Inflammatory macrophage (primary cell): Measurements from ENCODE around the gene COL10A1.

Experiments
- DNase-seq, 2 donors: peaks; one replicate each; pipeline ENCODE4 v3.0.0-alpha.2; 2020 to 2022
- total RNA-seq, 18 experiments: gene quantifications; one replicate each; lab custom pipeline; 2026; ENCODE audit warnings: mixed read lengths in 6 of 18, inconsistent platforms in 2 of 18; lab: John Stamatoyannopoulos, UW

Gene COL10A1
- total RNA-seq, result 0 to 0.13 (median 0) reads per million in 18 experiments

DNA sequence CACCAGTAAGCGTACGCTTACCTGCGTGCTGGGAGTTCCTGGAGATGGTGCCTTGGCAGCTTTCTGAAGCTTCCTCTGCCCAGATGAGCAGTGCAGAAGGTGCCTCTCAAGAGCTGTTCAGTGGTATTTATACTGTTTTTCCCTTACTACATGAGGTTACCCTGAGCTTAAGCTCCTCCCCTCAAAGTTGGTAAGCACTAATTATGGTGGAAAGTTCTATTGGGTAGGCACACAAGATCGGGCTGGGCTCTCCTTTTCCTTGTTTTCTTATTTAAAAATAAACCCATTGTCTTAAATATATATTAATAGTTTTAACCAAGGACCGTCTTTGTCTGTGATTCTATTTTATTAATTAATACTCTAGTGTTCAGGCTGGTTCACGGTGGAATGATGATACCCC is at the start of gene COL10A1:
Gene COL10A1, minus strand, starts transcription at position 101 of the 400 bp plus-strand sequence. CDS start 640 bp downstream, outside the sequence.
- DNase-seq, result no peak

DNA sequence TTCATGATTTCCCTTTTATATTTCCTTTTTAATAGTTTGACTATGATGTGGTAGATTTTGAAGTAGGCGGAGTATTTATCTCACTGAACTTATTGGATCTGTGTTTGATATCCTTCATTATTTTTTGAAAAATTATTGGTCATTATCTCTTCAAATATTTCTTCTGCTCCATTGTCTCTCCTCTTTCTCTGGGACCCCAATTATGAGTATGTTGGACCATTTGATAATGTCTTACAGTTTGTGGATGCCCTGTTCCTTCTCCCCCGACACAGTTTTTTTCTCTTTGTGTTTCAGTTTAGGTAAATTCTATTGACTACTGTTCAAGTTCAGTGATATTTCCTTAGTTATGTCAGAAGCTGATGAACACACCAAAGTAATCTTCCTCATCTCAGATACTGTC is 49.4 kb upstream of the COL10A1 start:
- DNase-seq, result no peak

- DNase-seq, result no peak
Observed at GRCh38 chr6:116173928-116174327, 48.0 kb upstream of the COL10A1 start.

DNA sequence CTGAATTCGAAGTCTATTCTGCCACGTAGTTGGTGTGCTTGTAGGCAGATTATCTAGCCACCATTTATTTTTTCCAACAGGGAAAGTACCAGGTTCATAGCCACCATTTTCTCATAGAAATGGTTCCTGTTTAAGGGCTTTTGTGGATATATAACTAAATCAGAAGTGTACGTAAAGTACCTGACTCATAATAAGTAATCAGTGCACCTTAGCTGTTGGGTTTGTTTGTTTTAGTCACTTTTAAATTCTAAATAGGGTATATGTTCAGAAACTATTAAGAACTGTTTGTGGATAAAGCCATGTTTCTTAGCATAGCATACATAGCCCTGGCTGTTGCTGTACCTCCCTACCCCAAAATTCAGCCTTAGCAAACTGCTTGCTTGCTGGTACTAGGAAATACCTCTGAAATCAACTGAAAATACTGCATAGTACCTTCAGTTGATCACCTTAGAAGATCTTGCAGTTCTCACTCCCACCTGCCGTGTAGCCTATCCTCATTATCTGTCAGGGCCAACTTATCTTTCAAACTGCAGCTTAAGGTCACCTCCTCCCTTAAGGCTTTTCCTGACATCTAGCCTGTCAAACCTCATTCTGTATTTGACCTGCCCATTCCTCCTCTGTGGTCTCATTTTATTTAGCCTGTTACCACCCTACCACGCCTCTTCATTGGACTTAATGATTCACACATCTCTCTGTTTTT is 44.6 kb upstream of the COL10A1 start:
- DNase-seq, result no peak

DNA sequence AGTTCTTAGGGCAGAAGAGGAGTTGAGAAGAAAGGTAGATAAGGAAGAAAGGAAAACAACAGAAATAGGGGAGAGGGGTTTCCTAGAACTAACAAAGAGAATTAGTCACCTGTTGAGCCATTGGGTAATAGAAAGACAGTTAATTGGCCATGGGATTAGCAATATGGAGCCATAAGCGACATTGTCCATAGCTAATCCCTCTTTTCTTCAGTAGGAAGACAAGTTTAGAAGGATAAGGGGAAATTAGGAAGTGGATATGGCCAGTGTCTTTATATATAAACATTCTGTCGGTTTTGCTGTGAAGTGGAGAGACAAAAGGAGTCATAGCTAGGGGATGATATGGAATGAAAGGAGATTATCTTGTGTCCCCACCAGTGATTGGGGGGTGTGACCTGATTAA is 43.9 kb upstream of the COL10A1 start:
- DNase-seq, result no peak

DNA sequence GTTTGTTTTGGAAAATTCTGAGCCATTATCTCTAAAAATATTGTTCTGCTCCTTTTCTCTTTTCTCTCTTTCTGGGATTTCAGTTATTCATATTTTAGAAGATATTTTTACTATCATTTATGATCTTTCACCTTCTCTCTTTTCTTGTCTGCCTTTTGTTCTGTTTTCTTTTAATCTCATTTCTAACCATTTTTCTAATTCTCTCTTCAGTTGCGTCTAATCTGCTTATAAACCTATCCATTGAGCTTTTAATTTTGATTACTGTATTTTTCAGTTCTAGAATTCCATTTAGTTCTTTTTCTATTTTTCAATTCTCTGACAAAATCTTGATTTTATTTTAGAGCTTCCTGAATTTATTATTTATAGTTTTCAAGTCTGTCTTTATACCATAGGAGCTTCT is 42.2 kb upstream of the COL10A1 start:
- no peak for DNase-seq

- no peak for DNase-seq
Observed at GRCh38 chr6:116166369-116166768, 40.4 kb upstream of the COL10A1 start.

GRCh38 chr6:116165596-116165995 is 39.7 kb upstream of the COL10A1 start:
- no peak for DNase-seq

DNA sequence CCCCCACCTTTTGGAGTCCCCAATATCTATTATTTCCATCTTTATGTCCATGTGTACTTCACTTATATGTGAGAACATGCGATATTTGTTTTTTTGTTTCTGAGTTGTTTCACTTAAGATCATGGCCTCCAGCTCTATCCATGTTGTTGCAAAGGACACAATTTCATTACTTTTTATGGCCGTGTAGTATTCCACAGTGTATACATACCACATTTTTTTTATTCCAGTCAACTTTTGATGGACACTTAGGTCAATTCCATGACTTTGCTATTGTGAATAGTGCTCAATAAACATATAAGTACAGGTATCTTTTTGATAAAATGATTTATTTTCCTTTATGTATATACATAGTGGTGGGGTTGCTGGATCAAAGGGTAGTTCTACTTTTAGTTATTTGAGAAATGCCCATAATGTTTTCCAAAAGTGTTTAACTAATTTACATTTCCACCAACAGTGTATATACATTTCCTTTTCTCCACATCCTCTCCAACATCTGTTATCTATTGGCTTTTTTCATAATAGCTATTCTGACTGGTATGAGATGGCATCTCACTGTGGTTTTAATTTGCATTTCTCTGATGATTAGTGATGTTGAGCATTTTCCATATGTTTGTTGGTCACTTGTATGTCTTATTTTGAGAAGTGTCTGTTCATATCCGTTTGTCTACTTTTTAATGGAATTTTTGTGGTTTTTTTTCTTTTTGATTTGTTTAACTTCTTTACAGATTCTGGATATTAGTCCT is 34.0 kb upstream of the COL10A1 start:
- no peak for DNase-seq

- no peak for DNase-seq
Observed at GRCh38 chr6:116158641-116159040, 32.7 kb upstream of the COL10A1 start.

DNA sequence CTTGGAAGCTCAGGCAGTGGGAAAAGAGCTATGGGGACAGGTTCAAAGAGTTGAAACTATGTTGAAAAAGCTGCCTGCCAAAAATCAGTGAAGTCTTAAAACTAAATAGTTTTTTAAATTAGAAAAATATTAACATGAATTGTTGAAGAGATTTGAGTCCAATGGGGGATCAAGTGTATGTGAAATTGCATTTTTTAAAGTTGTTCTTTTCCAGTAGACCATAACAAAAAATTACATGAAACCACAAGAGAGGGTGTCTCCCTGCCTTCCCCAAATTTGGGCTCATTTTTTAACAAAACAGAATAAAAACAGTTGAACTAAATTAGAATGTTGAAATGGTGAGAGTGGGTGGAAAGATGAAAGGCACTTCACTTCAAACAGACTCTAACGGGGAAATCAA is 31.5 kb upstream of the COL10A1 start:
- no peak for DNase-seq

- DNase-seq, result no peak
Observed at GRCh38 chr6:116156405-116157326, 30.7 kb upstream of the COL10A1 start.

- DNase-seq, result no peak
Observed at GRCh38 chr6:116154887-116155286, 29.0 kb upstream of the COL10A1 start.

GRCh38 chr6:116152620-116153019 is 26.7 kb upstream of the COL10A1 start:
- DNase-seq, result no peak

- DNase-seq, result no peak
Observed at GRCh38 chr6:116145803-116146675, 20.1 kb upstream of the COL10A1 start.

GRCh38 chr6:116144605-116145004 is 18.7 kb upstream of the COL10A1 start:
- no peak for DNase-seq

DNA sequence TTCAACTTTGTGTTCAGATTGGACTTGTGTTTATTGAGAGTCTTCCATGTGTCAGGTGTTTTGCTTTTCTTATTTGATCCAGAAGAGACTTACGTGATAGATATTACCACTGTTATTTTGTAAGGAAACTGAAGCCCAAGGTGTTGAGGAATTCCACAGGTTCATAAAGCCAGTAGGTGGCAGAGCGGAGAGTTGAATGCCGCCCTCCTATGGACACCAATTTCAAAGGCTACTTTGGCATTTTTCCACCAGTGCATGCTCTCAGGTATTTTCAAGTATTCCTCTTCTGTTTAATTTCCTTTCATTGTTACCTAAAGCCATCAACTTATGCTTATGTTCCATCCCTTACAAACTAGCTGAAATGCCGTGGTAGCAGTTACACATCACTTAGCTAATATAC is 14.0 kb upstream of the COL10A1 start:
- no peak for DNase-seq

DNA sequence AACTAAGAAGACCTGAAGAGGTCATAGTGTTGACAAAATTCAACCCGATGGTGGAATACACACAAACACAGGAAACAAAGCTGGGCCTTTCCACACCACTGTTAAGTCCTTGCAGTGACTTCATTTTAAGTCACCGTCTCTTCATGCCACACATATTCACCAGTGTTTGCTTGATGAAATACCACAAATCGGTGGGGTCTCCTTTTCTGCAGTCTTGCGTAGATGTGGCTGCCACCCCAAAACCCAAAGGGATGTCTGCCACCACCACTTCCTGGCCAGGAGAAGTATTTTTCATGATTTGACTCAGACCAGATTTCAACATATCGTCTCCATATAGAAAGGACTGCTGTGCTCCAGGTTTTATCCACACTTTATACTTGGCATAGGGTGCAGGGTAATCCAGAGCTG is 11.0 kb upstream of the COL10A1 start:
- no peak for DNase-seq

DNA sequence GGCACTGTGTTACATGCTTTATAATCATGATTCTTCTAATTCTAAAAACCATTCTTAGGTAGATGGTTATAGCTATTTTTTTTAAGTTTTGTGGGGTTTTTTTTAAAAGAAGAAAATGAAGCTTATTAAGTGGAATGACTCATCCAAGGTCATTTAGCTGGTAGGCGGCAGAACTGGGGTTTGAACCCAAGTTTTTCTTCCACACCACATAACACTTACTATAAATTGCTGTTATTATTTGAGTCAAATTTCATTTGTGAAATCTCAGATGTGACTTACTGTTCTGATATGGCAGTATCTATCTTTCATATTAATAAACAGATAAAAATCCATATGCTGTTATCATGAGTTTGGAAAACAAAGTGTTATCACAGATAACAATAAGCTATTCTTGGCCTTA is 10.4 kb upstream of the COL10A1 start:
- no peak for DNase-seq

DNA sequence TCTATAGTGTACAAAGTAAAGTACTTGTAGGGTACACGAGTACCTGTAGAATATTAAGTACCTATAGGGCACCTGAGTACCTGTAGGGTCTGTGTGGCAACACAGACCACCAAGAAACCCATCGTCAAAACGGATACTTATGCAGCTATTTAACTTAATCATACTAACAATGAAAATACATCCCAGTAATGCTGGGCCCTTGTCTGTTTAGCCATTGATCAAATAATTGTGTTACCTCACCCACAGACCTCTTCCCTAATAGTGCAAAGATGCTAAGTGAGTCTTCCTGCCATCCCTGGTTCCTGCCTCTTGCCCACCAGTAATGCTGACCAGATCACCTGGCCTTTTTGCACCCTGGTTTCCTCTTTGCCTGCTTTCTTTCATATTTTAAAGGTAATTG is 7.5 kb upstream of the COL10A1 start:
- DNase-seq, result no peak

DNA sequence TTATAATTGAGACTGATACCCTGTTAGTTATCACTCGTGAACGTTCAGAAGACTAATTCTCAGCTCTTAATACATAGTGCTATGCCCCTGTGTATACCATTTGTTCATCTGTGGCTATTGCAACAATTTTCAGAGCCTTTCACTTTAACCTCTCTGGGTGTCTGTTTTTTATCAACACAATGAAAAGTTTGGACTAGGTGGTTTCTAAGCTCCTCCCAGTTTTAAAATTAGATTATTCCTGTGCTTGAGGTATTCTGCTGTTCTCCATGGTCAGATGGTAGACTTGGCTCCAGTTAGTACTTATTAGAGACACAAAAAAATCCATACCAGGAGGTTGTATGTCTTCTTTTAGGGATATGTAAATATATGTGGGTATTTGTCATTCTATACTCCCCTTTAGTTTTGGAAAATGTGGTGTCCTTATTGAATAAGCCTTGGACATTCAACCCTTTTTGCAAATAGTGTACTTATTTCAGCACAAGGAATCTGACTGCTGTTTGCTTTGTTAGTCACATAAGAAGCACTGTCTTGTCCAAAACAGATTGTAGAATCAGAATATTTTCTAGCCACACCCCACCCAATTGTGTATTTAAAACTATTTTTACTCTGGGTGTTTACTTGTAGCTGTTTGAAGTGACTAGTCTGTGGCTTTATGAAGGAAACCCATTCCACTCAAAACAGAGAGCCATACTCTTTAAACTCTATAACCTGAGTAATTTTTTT is 2.0 kb upstream of the COL10A1 start:
- no peak for DNase-seq
